D341Med (cell line): ENCODE data around the gene RPL36.

Experiments used
- DNase-seq: peaks from one replicate; pipeline ENCODE4 v3.0.0; 2012; ENCODE audit warnings: low spot score

Gene RPL36

GRCh38 chr19:5690125-5690954, at the start of gene RPL36:
TSS of gene RPL36 (plus strand) at chr19:5690295. CDS start at chr19:5690508, 213 bp downstream.
- peak; percentile 93 for DNase-seq

GRCh38 chr19:5641171-5641570, 48.9 kb upstream of the RPL36 start:
- no peak for DNase-seq

GRCh38 chr19:5642204-5642603, 47.9 kb upstream of the RPL36 start:
- DNase-seq, result no peak

- no peak for DNase-seq
These were observed 47.0 kb upstream of the RPL36 start for GRCh38 chr19:5643060-5643459.

GRCh38 chr19:5644037-5644436, 46.1 kb upstream of the RPL36 start:
- no peak for DNase-seq

- DNase-seq, result no peak
These were observed 44.7 kb upstream of the RPL36 start for GRCh38 chr19:5645409-5645808.

- DNase-seq, result no peak
These were observed 43.4 kb upstream of the RPL36 start for GRCh38 chr19:5646703-5647102.

- no peak for DNase-seq
These were observed 41.6 kb upstream of the RPL36 start for GRCh38 chr19:5648464-5648863.

GRCh38 chr19:5651361-5651760, 38.7 kb upstream of the RPL36 start:
- DNase-seq, result no peak

- peak; percentile 62 for DNase-seq
These were observed 37.8 kb upstream of the RPL36 start for GRCh38 chr19:5652261-5652660.

GRCh38 chr19:5654931-5655330, 35.2 kb upstream of the RPL36 start:
- no peak for DNase-seq

GRCh38 chr19:5655412-5655811, 34.7 kb upstream of the RPL36 start:
- no peak for DNase-seq

- no peak for DNase-seq
These were observed 28.6 kb upstream of the RPL36 start for GRCh38 chr19:5661483-5661882.

GRCh38 chr19:5663904-5664303, 26.2 kb upstream of the RPL36 start:
- no peak for DNase-seq

GRCh38 chr19:5664515-5664914, 25.6 kb upstream of the RPL36 start:
- DNase-seq, result no peak

- DNase-seq, result no peak
These were observed 24.1 kb upstream of the RPL36 start for GRCh38 chr19:5665781-5666513.

- DNase-seq, result no peak
These were observed 23.0 kb upstream of the RPL36 start for GRCh38 chr19:5666921-5667610.

- DNase-seq, result no peak
These were observed 22.3 kb upstream of the RPL36 start for GRCh38 chr19:5667751-5668271.

GRCh38 chr19:5669212-5669611, 20.9 kb upstream of the RPL36 start:
- DNase-seq, result no peak

- DNase-seq, result no peak
These were observed 18.5 kb upstream of the RPL36 start for GRCh38 chr19:5671600-5671999.

GRCh38 chr19:5672708-5673459, 17.2 kb upstream of the RPL36 start:
- DNase-seq, result no peak

GRCh38 chr19:5673752-5674151, 16.3 kb upstream of the RPL36 start:
- no peak for DNase-seq
